ENCODE results near the gene DUSP8.
"Not testable (repeated sequence)": the region's sequence is repeated elsewhere in the genome, so short reads cannot be mapped to it uniquely, and the experiment has no call there.

GRCh38 chr11:1598406-1598805 is 26.3 kb upstream of the DUSP8 start:
- TF ChIP-seq, protein P1, sequence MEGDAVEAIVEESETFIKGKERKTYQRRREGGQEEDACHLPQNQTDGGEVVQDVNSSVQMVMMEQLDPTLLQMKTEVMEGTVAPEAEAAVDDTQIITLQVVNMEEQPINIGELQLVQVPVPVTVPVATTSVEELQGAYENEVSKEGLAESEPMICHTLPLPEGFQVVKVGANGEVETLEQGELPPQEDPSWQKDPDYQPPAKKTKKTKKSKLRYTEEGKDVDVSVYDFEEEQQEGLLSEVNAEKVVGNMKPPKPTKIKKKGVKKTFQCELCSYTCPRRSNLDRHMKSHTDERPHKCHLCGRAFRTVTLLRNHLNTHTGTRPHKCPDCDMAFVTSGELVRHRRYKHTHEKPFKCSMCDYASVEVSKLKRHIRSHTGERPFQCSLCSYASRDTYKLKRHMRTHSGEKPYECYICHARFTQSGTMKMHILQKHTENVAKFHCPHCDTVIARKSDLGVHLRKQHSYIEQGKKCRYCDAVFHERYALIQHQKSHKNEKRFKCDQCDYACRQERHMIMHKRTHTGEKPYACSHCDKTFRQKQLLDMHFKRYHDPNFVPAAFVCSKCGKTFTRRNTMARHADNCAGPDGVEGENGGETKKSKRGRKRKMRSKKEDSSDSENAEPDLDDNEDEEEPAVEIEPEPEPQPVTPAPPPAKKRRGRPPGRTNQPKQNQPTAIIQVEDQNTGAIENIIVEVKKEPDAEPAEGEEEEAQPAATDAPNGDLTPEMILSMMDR (conservative IDR thresholded peaks at IDR 0.05; ENCODE audit: low read length): not testable (repeated sequence)
- not testable (repeated sequence) for TF ChIP-seq EZH2phosphoT487 (IDR thresholded peaks at IDR 0.05; ENCODE audit: borderline replicate concordance)
